HCT116 (cell line): ENCODE data around the gene COL15A1. TPM values are rescaled to one million over a fixed set of nuclear protein-coding genes. Genes with fewer than 3 reads are reported as not detected.

Experiments used
- ATAC-seq: fragments of 200-7000 bp; cut with Tn5 transposase; 2 replicates; pipeline ENCODE4 v1.9.1; 2020; ENCODE audit warnings: mild to moderate bottlenecking, moderate library complexity
- BruUV-seq: library from RNA; stranded (reverse); fragments of 400-500 nt; replicated peaks from 2 replicates; lab custom pipeline; 2021; lab: Mats Ljungman, UMichigan
- CTCF ChIA-PET: fragments of 300-600 bp; sonication (Branson Sonifier 250); formaldehyde crosslinking; loops from one replicate; lab custom pipeline; 2021; ENCODE audit warnings: antibody characterized with exemption; lab: Charles Lee
- POLR2A ChIA-PET: fragments of 300-600, 350-600 bp; sonication (Branson Sonifier 250); formaldehyde crosslinking; loops from one replicate; lab custom pipeline; 2021; ENCODE audit warnings: antibody characterized with exemption; lab: Charles Lee
- RAD21 ChIA-PET, 2 experiments: fragments of 300-600 bp; sonication (Branson Sonifier 250); formaldehyde crosslinking; loops; one replicate each; lab custom pipeline; 2023; ENCODE audit warnings: low total read pairs in 2 of 2; ENCODE audit not compliant: uncharacterized antibody in 2 of 2, unreplicated experiment in 2 of 2, low non-redundant PET in 1 of 2; lab: Charles Lee
- DNase-seq: peaks from one replicate; pipeline ENCODE4 v3.0.0-alpha.2; 2010; ENCODE audit warnings: low read depth, low spot score
- H2AFZ ChIP-seq: fragments of 200-600 bp; shearing (Covaris generic), sonication (generic); 2 replicates; pipeline ENCODE4 v1.6.1; 2017; ENCODE audit warnings: low read depth, mixed run types, mixed read lengths, antibody characterized with exemption, low read length; ENCODE audit not compliant: poor library complexity, severe bottlenecking
- H3K27ac ChIP-seq: 2 replicates; pipeline ENCODE4 v1.5.1; 2012; ENCODE audit warnings: low read depth, low read length
- H3K27me3 ChIP-seq: fragments of 200-600 bp; sonication (generic); 2 replicates; pipeline ENCODE4 v1.6.1; 2016; ENCODE audit warnings: mixed run types, low read length, mixed read lengths; ENCODE audit not compliant: insufficient read depth
- H3K36me3 ChIP-seq, 2 experiments: fragments of 200-500 bp in 1 of 2; fragments of 200-600 bp in 1 of 2; sonication (Bioruptor generic) in 1 of 2; sonication (generic) in 1 of 2; 2 replicates each; pipeline versions ENCODE4 v1.5.1 to v1.6.1; 2014 to 2016; ENCODE audit warnings: low read length in 2 of 2, inconsistent platforms in 1 of 2, mixed read lengths in 1 of 2, mixed run types in 1 of 2; ENCODE audit not compliant: insufficient read depth in 2 of 2, control insufficient read depth in 1 of 2
- H3K4me1 ChIP-seq, 2 experiments: fragments of 200-600 bp in 1 of 2; sonication (generic) in 1 of 2; 2 replicates each; pipeline versions ENCODE4 v1.5.1 to v1.6.1; 2012 to 2017; ENCODE audit warnings: low read length in 2 of 2, inconsistent platforms in 1 of 2, mild to moderate bottlenecking in 1 of 2, mixed read lengths in 1 of 2, mixed run types in 1 of 2, moderate library complexity in 1 of 2; ENCODE audit not compliant: insufficient read depth in 2 of 2, control insufficient read depth in 1 of 2
- H3K4me2 ChIP-seq: fragments of 200-600 bp; sonication (generic); 2 replicates; pipeline ENCODE4 v1.6.1; 2017; ENCODE audit warnings: mixed run types, low read length, mixed read lengths
- H3K4me3 ChIP-seq, 2 experiments: fragments of 200-600 bp in 1 of 2; sonication (generic) in 1 of 2; replicated peaks in 1 of 2; 2 replicates each; pipeline ENCODE4 v1.5.1; 2011 to 2016; ENCODE audit warnings: low read length in 2 of 2, control low read depth in 1 of 2, low read depth in 1 of 2, mild to moderate bottlenecking in 1 of 2, mixed read lengths in 1 of 2, mixed run types in 1 of 2
- H3K79me2 ChIP-seq: fragments of 200-600 bp; sonication (generic); 2 replicates; pipeline ENCODE4 v1.6.1; 2017; ENCODE audit warnings: mild to moderate bottlenecking, mixed run types, low read length, moderate library complexity, mixed read lengths; ENCODE audit not compliant: insufficient read depth
- H3K9ac ChIP-seq: fragments of 200-600 bp; sonication (generic); 2 replicates; pipeline ENCODE4 v1.6.1; 2016; ENCODE audit warnings: low read length, mixed read lengths
- H3K9me2 ChIP-seq: fragments of 200-600 bp; sonication (generic), shearing (Covaris generic); 2 replicates; pipeline ENCODE4 v1.6.1; 2017; ENCODE audit warnings: mixed run types, mild to moderate bottlenecking, moderate library complexity; ENCODE audit not compliant: insufficient read depth
- H3K9me3 ChIP-seq, 2 experiments: fragments of 200-500 bp in 1 of 2; fragments of 200-600 bp in 1 of 2; sonication (Bioruptor generic) in 1 of 2; sonication (generic) in 1 of 2; 2 replicates each; pipeline ENCODE4 v1.6.1; 2014 to 2017; ENCODE audit warnings: low read length in 2 of 2, mixed read lengths in 2 of 2, inconsistent platforms in 1 of 2, low read depth in 1 of 2, mild to moderate bottlenecking in 1 of 2, mixed run types in 1 of 2, moderate library complexity in 1 of 2; ENCODE audit not compliant: control insufficient read depth in 1 of 2, insufficient read depth in 1 of 2
- H4K20me1 ChIP-seq: fragments of 200-600 bp; sonication (generic), shearing (Covaris generic); 2 replicates; pipeline ENCODE4 v1.6.1; 2017; ENCODE audit warnings: mixed run types, mild to moderate bottlenecking, moderate library complexity; ENCODE audit not compliant: insufficient read depth
- ATF3 ChIP-seq: IDR thresholded peaks from 2 replicates; pipeline ENCODE4 v1.6.1; 2012
- CEBPB ChIP-seq: IDR thresholded peaks from 2 replicates; pipeline ENCODE4 v1.6.1; 2012; ENCODE audit warnings: low read depth
- CTCF ChIP-seq, 3 experiments: fragments of 200-600 bp in 1 of 3; sonication (generic) in 1 of 3; IDR thresholded peaks in 2 of 3; conservative IDR thresholded peaks in 1 of 3; 2 replicates each; pipeline ENCODE4 v1.5.1; 2012 to 2017; ENCODE audit warnings: low read depth in 2 of 3, low read length in 2 of 3, antibody characterized with exemption in 1 of 3, borderline replicate concordance in 1 of 3, control low read depth in 1 of 3, mild to moderate bottlenecking in 1 of 3, mixed read lengths in 1 of 3, mixed run types in 1 of 3, moderate library complexity in 1 of 3; ENCODE audit not compliant: insufficient read depth in 1 of 3
- EGR1 ChIP-seq: IDR thresholded peaks from 2 replicates; pipeline ENCODE4 v1.6.1; 2012; ENCODE audit warnings: low read depth
- ELF1 ChIP-seq: IDR thresholded peaks from 2 replicates; pipeline ENCODE4 v1.6.1; 2012; ENCODE audit warnings: low read depth, borderline replicate concordance
- FOSL1 ChIP-seq: IDR thresholded peaks from 2 replicates; pipeline ENCODE4 v1.6.1; 2012; ENCODE audit warnings: low read depth
- JUND ChIP-seq: IDR thresholded peaks from 2 replicates; pipeline ENCODE4 v1.6.1; 2012
- POLR2A ChIP-seq: IDR thresholded peaks from 2 replicates; pipeline ENCODE4 v1.7.0; 2011; ENCODE audit warnings: borderline replicate concordance; ENCODE audit not compliant: insufficient read depth, insufficient read length; ENCODE audit errors: extremely low read depth
- REST ChIP-seq: IDR thresholded peaks from 2 replicates; pipeline ENCODE4 v1.6.1; 2012; ENCODE audit warnings: low read depth
- YY1 ChIP-seq: IDR thresholded peaks from 2 replicates; pipeline ENCODE4 v1.6.1; 2011; ENCODE audit warnings: low read length, low read depth, moderate library complexity, mild to moderate bottlenecking; ENCODE audit not compliant: insufficient replicate concordance; ENCODE audit errors: extremely low read depth
- ZBTB33 ChIP-seq: IDR thresholded peaks from 2 replicates; pipeline ENCODE4 v1.6.1; 2011; ENCODE audit warnings: mild to moderate bottlenecking, low read length, moderate library complexity; ENCODE audit not compliant: insufficient replicate concordance; ENCODE audit errors: extremely low read depth
- ZFX ChIP-seq: fragments of 450-650 bp; IDR thresholded peaks from 2 replicates; pipeline ENCODE4 v1.6.1; 2017
- ZNF274 ChIP-seq: fragments of 200-500 bp; sonication (Bioruptor generic); IDR thresholded peaks from 2 replicates; pipeline ENCODE4 v1.6.1; 2014; ENCODE audit warnings: mild to moderate bottlenecking, low read depth, low read length, inconsistent platforms
- intact Hi-C: fragments of 100-400 bp; cut with micrococcal nuclease; formaldehyde crosslinking; loops from 2 replicates; pipeline ENCODE4 v1.10.0; 2022
- total RNA-seq: library from RNA; stranded (reverse); gene quantifications from one replicate; pipeline ENCODE4 v1.2.1, GENCODE V29; 2021; ENCODE audit not compliant: unreplicated experiment

Gene COL15A1
- total RNA-seq, 1 experiment from 2014 or later = 0.15 TPM

- CTCF ChIA-PET = no interaction called here
- POLR2A ChIA-PET = no interaction called here
- TF ChIP-seq ELF1 = no peak
- no peak for TF ChIP-seq ZFX
- TF ChIP-seq CTCF (IDR thresholded peaks at IDR 0.05 in 2 of 3, conservative IDR thresholded peaks at IDR 0.05 in 1 of 3; ENCODE audit: borderline replicate concordance in 1 of 3, insufficient read depth in 1 of 3, low read depth in 2 of 3, low read length in 2 of 3) = no peak
- no peak for TF ChIP-seq ZBTB33
- TF ChIP-seq POLR2A = no peak
- no peak for TF ChIP-seq EGR1
- TF ChIP-seq FOSL1 = no peak
- TF ChIP-seq CEBPB = no peak
- no peak for TF ChIP-seq ATF3
- no peak for TF ChIP-seq YY1
- no peak for TF ChIP-seq REST
- no peak for TF ChIP-seq JUND
- TF ChIP-seq ZNF274 = no peak
- H3K27me3 ChIP-seq = no peaks in the 10 kb centered on the region
- H2AFZ ChIP-seq = no peak overlapping the region
- H3K36me3 ChIP-seq = no peaks in the 10 kb centered on the region
- H4K20me1 ChIP-seq = no peaks in the 10 kb centered on the region
- H3K4me1 ChIP-seq = no peaks in the 10 kb centered on the region
- RAD21 ChIA-PET = no interaction called here
- no TSS peak for BruUV-seq
- no peaks in the 10 kb centered on the region for H3K9me3 ChIP-seq
- no peak for ATAC-seq
- H3K9ac ChIP-seq = no peak overlapping the region
- DNase-seq = no peak
- H3K4me2 ChIP-seq = no peak overlapping the region
- no peaks in the 10 kb centered on the region for H3K79me2 ChIP-seq
- H3K4me3 ChIP-seq = no peak overlapping the region
- intact Hi-C loops = no loop called here
- no peaks in the 10 kb centered on the region for H3K9me2 ChIP-seq
- no peak overlapping the region for H3K27ac ChIP-seq
Measured at GRCh38 chr9:99069546-99069945, 125.8 kb downstream of the COL15A1 start.
